ENCODE results near the gene ATP2B3. TPM values are rescaled to one million over a fixed set of nuclear protein-coding genes. Genes with fewer than 3 reads are reported as not detected.

The ATP2B3 gene
- total RNA-seq, 2 donors from 2014 or later, result not detected

- H3K9me3 ChIP-seq, result peaks cover 0 to 10% of the 10 kb centered on the region in 2 donors
- TF ChIP-seq CTCF (IDR thresholded peaks at IDR 0.05), result no peak
- no peaks in the 10 kb centered on the region for H3K4me1 ChIP-seq
- H3K27me3 ChIP-seq, result no peaks in the 10 kb centered on the region
- no peak for DNase-seq (ENCODE audit: low spot score)
- H3K27ac ChIP-seq, result no peak overlapping the region
- H3K36me3 ChIP-seq, result no peaks in the 10 kb centered on the region
- H3K4me3 ChIP-seq, result no peak overlapping the region
Measured at GRCh38 chrX:153628129-153628528, 110.7 kb downstream of the ATP2B3 start.

GRCh38 chrX:153628665-153629064 is 111.2 kb downstream of the ATP2B3 start:
- H3K27me3 ChIP-seq, result no peaks in the 10 kb centered on the region
- no peak for DNase-seq (ENCODE audit: low spot score)
- no peak for TF ChIP-seq CTCF (IDR thresholded peaks at IDR 0.05)
- no peaks in the 10 kb centered on the region for H3K36me3 ChIP-seq
- H3K4me1 ChIP-seq, result no peaks in the 10 kb centered on the region
- H3K9me3 ChIP-seq, result peaks cover 0 to 10% of the 10 kb centered on the region in 2 donors
- no peak overlapping the region for H3K4me3 ChIP-seq
- H3K27ac ChIP-seq, result no peak overlapping the region

GRCh38 chrX:153631346-153631745 is 113.9 kb downstream of the ATP2B3 start:
- no peak for TF ChIP-seq CTCF (IDR thresholded peaks at IDR 0.05)
- Histone ChIP-seq H3K36me3 (no peaks in the 10 kb centered on the region), H3K27ac (no peak overlapping the region), H3K4me1 (no peaks in the 10 kb centered on the region), H3K9me3 (peaks cover 0 to 10% of the 10 kb centered on the region in 2 donors), H3K4me3 (no peak overlapping the region), H3K27me3 (no peaks in the 10 kb centered on the region)
- no peak for DNase-seq (ENCODE audit: low spot score)

GRCh38 chrX:153631907-153632594 is 114.6 kb downstream of the ATP2B3 start:
- no peak for DNase-seq (ENCODE audit: low spot score)
- Histone ChIP-seq H3K4me3 (no peak overlapping the region), H3K4me1 (no peaks in the 10 kb centered on the region), H3K36me3 (no peaks in the 10 kb centered on the region), H3K9me3 (peaks cover 0 to 10% of the 10 kb centered on the region in 2 donors), H3K27ac (no peak overlapping the region), H3K27me3 (no peaks in the 10 kb centered on the region)
- no peak for TF ChIP-seq CTCF (IDR thresholded peaks at IDR 0.05)

Other genes starting within 250 kb of the ATP2B3 start
- gene PNMA6F, start 195.9 kb upstream of the ATP2B3 start, total RNA-seq, result not detected
- 1 to 10 TPM; 5.9 to 7.2 TPM for gene ZNF275, start 183.5 kb upstream of the ATP2B3 start, total RNA-seq
- not detected for gene PNMA6E, start 116.3 kb upstream of the ATP2B3 start, total RNA-seq
- 1 to 10 TPM in 1 of 2 donors, under 1 TPM in 1; 0.85 to 1.6 TPM for gene ZFP92, start 106.2 kb upstream of the ATP2B3 start, total RNA-seq
- under 1 TPM in 1 of 2 donors, not detected in 1; 0.94 TPM for gene TREX2, start 71.6 kb upstream of the ATP2B3 start, total RNA-seq
- gene HAUS7, start 47.1 kb upstream of the ATP2B3 start, total RNA-seq, result 10 to 100 TPM; 10.5 to 15.9 TPM
- 100 to 1,000 TPM; 141 to 206 TPM for gene BGN, start 22.7 kb upstream of the ATP2B3 start, total RNA-seq
- gene CCNQ, start 81.5 kb downstream of the ATP2B3 start, total RNA-seq, result 10 to 100 TPM; 48.0 to 65.0 TPM
- gene DUSP9, start 129.6 kb downstream of the ATP2B3 start, total RNA-seq, result not detected
- gene PNCK, start 156.2 kb downstream of the ATP2B3 start, total RNA-seq, result 10 to 100 TPM in 1 of 2 donors, 1 to 10 TPM in 1; 4.0 to 42.4 TPM
- 10 to 100 TPM; 71.3 to 76.6 TPM for gene SLC6A8, start 170.3 kb downstream of the ATP2B3 start, total RNA-seq
- 100 to 1,000 TPM in 1 of 2 donors, 10 to 100 TPM in 1; 86.3 to 109 TPM for gene BCAP31, start 206.7 kb downstream of the ATP2B3 start, total RNA-seq
- gene ABCD1, start 207.2 kb downstream of the ATP2B3 start, total RNA-seq, result 10 to 100 TPM; 15.2 to 18.0 TPM
- gene PLXNB3, start 246.6 kb downstream of the ATP2B3 start, total RNA-seq, result 1 to 10 TPM; 5.6 to 8.2 TPM